Immature natural killer cell (primary cell): Measurements from ENCODE around the gene MNDA. TPM values are rescaled to one million over a fixed set of nuclear protein-coding genes. Genes with fewer than 3 reads are reported as not detected.

Source experiments
- DNase-seq, 3 donors: peaks; one replicate each; pipeline ENCODE4 v3.0.0; 2022; ENCODE audit warnings: mixed read lengths in 1 of 3
- H3K27ac Mint-ChIP-seq, 6 donors: one replicate each; pipeline ENCODE4 v1.8.0; 2020; ENCODE audit warnings: mixed read lengths in 6 of 6, mild to moderate bottlenecking in 5 of 6, inconsistent platforms in 4 of 6, moderate library complexity in 3 of 6
- H3K27me3 Mint-ChIP-seq, 3 donors: one replicate each; pipeline ENCODE4 v1.8.0; 2020 to 2021; ENCODE audit warnings: low read depth in 3 of 3, mild to moderate bottlenecking in 3 of 3, mixed read lengths in 3 of 3, moderate library complexity in 3 of 3, inconsistent platforms in 1 of 3
- H3K36me3 Mint-ChIP-seq, 3 donors: one replicate each; pipeline ENCODE4 v1.8.0; 2020; ENCODE audit warnings: mixed read lengths in 3 of 3, inconsistent platforms in 2 of 3, mild to moderate bottlenecking in 2 of 3
- H3K4me1 Mint-ChIP-seq, 2 donors: one replicate each; pipeline ENCODE4 v1.8.0; 2020; ENCODE audit warnings: inconsistent platforms in 2 of 2, mild to moderate bottlenecking in 2 of 2, mixed read lengths in 2 of 2, moderate library complexity in 1 of 2
- H3K4me3 Mint-ChIP-seq, 5 donors: one replicate each; pipeline ENCODE4 v1.8.0; 2020; ENCODE audit warnings: mild to moderate bottlenecking in 5 of 5, mixed read lengths in 5 of 5, inconsistent platforms in 3 of 5, moderate library complexity in 3 of 5
- H3K9me3 Mint-ChIP-seq, 6 donors: one replicate each; pipeline ENCODE4 v1.8.0; 2020; ENCODE audit warnings: mild to moderate bottlenecking in 6 of 6, mixed read lengths in 6 of 6, inconsistent platforms in 4 of 6, moderate library complexity in 3 of 6
- polyA plus RNA-seq, 3 donors: library from polyadenylated mRNA; unstranded; fragments of 300-500 nt; fragmentation: Illumina TruSeq; gene quantifications; one replicate each; pipeline ENCODE4 v1.2.3, GENCODE V29; 2021

MNDA gene
- 10 to 100 TPM in 1 of 3 donors, 1 to 10 TPM in 2; 2.8 to 16.3 (median 8.8) TPM for polyA plus RNA-seq

- peak within 1 kb of the TSS in 4 of 6 donors; percentile 8 to 43 (median 32) for H3K27ac Mint-ChIP-seq
These were observed at the start of gene MNDA for GRCh38 chr1:158830904-158831507. MNDA (plus strand) TSS chr1:158831351; CDS start chr1:158842154, 10,803 bp downstream.

DNA sequence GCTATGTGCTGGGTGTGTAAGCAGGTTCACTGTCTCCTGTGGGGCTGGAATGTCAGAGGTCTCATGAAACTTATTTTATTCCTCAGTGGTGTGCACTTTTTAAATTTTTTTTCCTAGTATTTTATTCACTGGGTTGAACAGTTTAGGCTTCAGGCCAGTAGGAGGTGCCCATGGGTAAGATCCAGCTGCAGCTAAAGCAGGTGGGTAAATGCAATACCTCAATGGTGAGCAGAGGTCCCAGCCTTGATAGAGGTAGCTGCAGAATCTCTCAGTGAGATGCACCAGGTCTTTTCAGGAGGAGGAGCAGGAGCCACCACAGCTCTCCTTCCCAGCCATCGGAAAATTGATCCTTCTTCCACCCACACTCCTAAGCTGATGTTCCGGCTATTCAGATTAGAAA is 37.5 kb upstream of the MNDA start:
- H3K27me3 Mint-ChIP-seq, result peaks cover 0 to 9% (median 2%) of the 10 kb centered on the region in 3 donors
- no peak overlapping the region for H3K4me3 Mint-ChIP-seq
- peak; percentile 22 to 48 (median 33) for DNase-seq
- no peaks in the 10 kb centered on the region for H3K36me3 Mint-ChIP-seq
- H3K27ac Mint-ChIP-seq, result peak overlapping the region in 1 of 6 donors; percentile 29
- H3K9me3 Mint-ChIP-seq, result peaks cover 0 to 1% (median 0%) of the 10 kb centered on the region in 6 donors
- peaks cover 0 to 3% of the 10 kb centered on the region in 2 donors for H3K4me1 Mint-ChIP-seq

More at GRCh38 chr1:158830904-158831507, at the start of gene MNDA:
- H3K9me3 Mint-ChIP-seq, result peaks cover 2 to 30% (median 13%) of the 10 kb centered on the region in 6 donors
- DNase-seq, result no peak
- H3K4me1 Mint-ChIP-seq, result peaks cover 16% of the 10 kb centered on the region in 2 donors
- H3K36me3 Mint-ChIP-seq, result peaks cover 12 to 18% (median 15%) of the 10 kb centered on the region in 3 donors
- peak within 1 kb of the TSS in 1 of 5 donors; percentile 62 for H3K4me3 Mint-ChIP-seq
- peaks cover 0 to 3% (median 2%) of the 10 kb centered on the region in 3 donors for H3K27me3 Mint-ChIP-seq

DNA sequence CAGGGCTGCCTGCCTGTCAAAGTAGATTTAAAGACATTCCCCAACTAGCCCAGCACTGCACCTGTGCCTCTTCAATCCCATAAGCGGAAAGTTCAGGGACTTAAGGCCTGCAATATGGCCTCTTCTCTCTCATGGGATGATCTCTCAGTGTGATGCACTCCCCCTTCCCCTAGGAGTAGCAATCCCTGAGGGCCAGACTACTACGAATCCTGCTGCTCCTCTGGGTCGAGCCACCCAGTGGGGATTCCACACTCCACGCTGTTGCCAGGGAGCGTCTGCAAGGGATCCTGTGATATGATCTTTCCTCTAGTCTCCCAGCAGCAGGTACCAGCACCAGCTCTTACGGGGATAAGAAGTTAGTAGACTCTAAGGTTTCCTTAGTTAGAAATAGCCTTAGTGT is 36.9 kb upstream of the MNDA start:
- H3K9me3 Mint-ChIP-seq, result no peaks in the 10 kb centered on the region
- H3K27ac Mint-ChIP-seq, result no peak overlapping the region
- no peaks in the 10 kb centered on the region for H3K36me3 Mint-ChIP-seq
- H3K4me3 Mint-ChIP-seq, result no peak overlapping the region
- peaks cover 0 to 3% of the 10 kb centered on the region in 2 donors for H3K4me1 Mint-ChIP-seq
- no peak for DNase-seq
- peaks cover 0 to 9% (median 2%) of the 10 kb centered on the region in 3 donors for H3K27me3 Mint-ChIP-seq

DNA sequence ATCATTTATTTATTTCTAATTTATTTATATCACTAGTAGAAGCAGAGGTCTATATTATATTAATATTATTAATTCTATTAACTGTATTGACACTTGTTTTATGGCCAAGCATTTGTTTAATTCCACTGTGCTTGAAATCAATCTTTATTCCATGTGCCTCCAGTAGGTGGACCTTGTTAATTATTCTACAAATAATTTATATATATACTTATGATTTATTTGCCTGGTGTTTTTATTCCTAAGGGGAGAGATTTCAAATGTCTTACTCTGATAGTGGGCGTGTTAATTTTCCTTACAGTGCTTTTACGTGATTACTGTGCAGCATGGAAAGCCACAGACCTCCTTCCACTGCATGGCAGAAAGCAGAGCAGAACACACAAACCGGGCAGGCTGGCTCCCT is 32.6 kb upstream of the MNDA start:
- Mint-ChIP-seq H3K9me3 (no peaks in the 10 kb centered on the region), H3K27ac (no peak overlapping the region), H3K27me3 (peaks cover 0 to 6% (median 0%) of the 10 kb centered on the region in 3 donors), H3K4me3 (no peak overlapping the region), H3K36me3 (peaks cover 0 to 6% (median 0%) of the 10 kb centered on the region in 3 donors), H3K4me1 (peaks cover 0 to 3% of the 10 kb centered on the region in 2 donors)
- DNase-seq, result no peak

DNA sequence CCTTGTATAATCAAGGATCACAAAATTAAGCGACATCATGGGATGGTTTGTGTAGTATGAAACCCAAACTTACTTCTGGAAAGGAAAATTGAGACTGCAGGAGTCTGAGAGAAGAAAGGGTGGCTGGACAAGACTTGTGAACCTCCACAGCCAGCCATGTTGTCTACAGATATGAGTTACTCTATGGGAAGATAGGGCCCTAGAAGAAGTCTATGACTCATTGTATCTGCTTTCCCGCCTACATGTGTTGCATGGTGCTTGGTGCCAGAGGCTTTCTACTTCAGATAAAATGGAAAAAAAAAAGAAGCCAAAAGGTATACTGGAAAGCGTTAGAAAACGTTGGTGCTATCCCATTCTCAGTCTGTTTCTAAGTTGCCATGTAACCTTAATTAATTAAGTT is 31.5 kb upstream of the MNDA start:
- no peaks in the 10 kb centered on the region for H3K9me3 Mint-ChIP-seq
- peaks cover 0 to 2% (median 0%) of the 10 kb centered on the region in 3 donors for H3K27me3 Mint-ChIP-seq
- no peaks in the 10 kb centered on the region for H3K4me1 Mint-ChIP-seq
- DNase-seq, result no peak
- H3K4me3 Mint-ChIP-seq, result no peak overlapping the region
- H3K36me3 Mint-ChIP-seq, result peaks cover 0 to 6% (median 0%) of the 10 kb centered on the region in 3 donors
- no peak overlapping the region for H3K27ac Mint-ChIP-seq

- no peaks in the 10 kb centered on the region for H3K9me3 Mint-ChIP-seq
- H3K4me1 Mint-ChIP-seq, result no peaks in the 10 kb centered on the region
- DNase-seq, result no peak
- H3K4me3 Mint-ChIP-seq, result no peak overlapping the region
- H3K27ac Mint-ChIP-seq, result no peak overlapping the region
- H3K27me3 Mint-ChIP-seq, result no peaks in the 10 kb centered on the region
- H3K36me3 Mint-ChIP-seq, result peaks cover 0 to 6% (median 0%) of the 10 kb centered on the region in 3 donors
These were observed 30.6 kb upstream of the MNDA start for GRCh38 chr1:158800526-158800925.

DNA sequence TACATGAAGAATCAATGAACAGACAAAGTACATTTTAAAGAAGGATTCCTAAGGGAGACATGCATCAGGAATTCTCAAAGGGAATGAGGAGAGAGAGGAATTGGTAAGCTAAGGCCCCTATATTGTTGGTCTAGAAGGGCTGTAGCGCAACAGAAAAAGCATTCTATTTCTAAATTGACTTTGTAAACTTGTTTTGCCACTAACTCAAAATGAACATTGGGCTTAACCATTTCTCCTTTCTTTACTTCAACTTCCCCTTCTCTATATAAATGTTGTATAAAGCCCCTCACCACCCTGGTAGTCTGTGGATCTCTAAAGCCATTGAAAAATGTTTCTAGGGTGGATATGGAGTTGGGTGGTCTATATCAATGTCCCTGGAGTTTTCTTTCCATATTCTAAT is 29.8 kb upstream of the MNDA start:
- Mint-ChIP-seq H3K27me3 (no peaks in the 10 kb centered on the region), H3K27ac (no peak overlapping the region), H3K4me3 (no peak overlapping the region), H3K4me1 (no peaks in the 10 kb centered on the region), H3K36me3 (peaks cover 0 to 6% (median 0%) of the 10 kb centered on the region in 3 donors), H3K9me3 (no peaks in the 10 kb centered on the region)
- no peak for DNase-seq

DNA sequence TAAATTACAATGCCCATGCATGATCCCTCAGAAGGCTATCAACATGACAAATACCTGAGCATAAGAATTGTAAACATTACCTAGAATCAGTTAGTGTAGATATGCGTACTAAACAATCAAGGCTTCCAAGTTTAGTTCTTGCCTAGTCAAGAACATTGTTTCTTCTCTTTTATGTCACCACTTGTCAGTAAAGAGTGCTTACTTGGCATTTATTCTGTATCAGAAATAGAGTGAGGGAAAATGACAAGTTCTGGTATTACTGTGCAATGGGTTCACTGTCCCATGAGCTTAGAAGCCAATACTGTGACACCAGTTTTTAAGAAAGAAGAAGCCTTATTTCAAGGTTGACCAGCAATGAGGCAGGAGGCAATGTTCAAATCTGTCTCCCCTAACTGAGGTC is 27.5 kb upstream of the MNDA start:
- Mint-ChIP-seq H3K4me3 (no peak overlapping the region), H3K9me3 (no peaks in the 10 kb centered on the region), H3K27ac (no peak overlapping the region), H3K4me1 (no peaks in the 10 kb centered on the region), H3K36me3 (peaks cover 0 to 6% (median 0%) of the 10 kb centered on the region in 3 donors), H3K27me3 (no peaks in the 10 kb centered on the region)
- no peak for DNase-seq

DNA sequence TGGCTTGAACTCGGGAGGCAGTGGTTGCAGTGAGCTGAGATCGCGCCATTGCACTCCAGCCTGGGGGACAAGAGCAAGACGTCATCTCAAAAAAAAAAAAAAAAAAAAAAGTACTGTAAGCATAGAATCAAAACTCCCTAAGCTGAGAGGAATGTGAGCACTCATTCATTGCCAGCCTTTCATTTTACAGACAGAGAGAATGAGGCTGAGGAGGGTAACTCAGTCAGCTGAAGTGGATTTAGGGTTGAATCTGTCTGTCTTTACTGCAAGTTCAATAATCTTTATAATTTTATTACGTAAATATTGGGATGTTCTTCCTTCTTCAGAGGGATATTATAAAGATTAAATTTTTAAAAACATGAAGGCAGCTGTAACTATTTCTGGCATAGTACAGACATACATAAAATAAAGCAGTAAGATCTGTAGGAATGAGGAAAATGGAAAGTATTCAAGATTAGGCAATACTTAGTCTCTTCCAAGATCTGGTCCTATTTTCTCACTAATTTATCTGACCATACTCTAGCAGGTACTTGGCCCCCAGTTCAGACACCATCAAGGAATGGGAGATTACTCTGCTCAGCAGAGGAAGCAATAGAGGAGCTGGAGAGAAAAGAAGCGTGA is 24.1 kb upstream of the MNDA start:
- DNase-seq, result no peak
- H3K4me1 Mint-ChIP-seq, result peaks cover under 1% of the 10 kb centered on the region in 2 donors

GRCh38 chr1:158809256-158809655 is 21.9 kb upstream of the MNDA start:
- Mint-ChIP-seq H3K27me3 (no peaks in the 10 kb centered on the region), H3K9me3 (no peaks in the 10 kb centered on the region), H3K36me3 (no peaks in the 10 kb centered on the region), H3K4me1 (peaks cover 8 to 13% of the 10 kb centered on the region in 2 donors), H3K4me3 (no peak overlapping the region), H3K27ac (no peak overlapping the region)
- no peak for DNase-seq

More for the DNA sequence above, 24.1 kb upstream of the MNDA start:
- H3K36me3 Mint-ChIP-seq, result peaks cover 0 to 6% (median 0%) of the 10 kb centered on the region in 3 donors
- no peaks in the 10 kb centered on the region for H3K9me3 Mint-ChIP-seq
- no peak overlapping the region for H3K4me3 Mint-ChIP-seq
- no peak overlapping the region for H3K27ac Mint-ChIP-seq
- no peaks in the 10 kb centered on the region for H3K27me3 Mint-ChIP-seq

DNA sequence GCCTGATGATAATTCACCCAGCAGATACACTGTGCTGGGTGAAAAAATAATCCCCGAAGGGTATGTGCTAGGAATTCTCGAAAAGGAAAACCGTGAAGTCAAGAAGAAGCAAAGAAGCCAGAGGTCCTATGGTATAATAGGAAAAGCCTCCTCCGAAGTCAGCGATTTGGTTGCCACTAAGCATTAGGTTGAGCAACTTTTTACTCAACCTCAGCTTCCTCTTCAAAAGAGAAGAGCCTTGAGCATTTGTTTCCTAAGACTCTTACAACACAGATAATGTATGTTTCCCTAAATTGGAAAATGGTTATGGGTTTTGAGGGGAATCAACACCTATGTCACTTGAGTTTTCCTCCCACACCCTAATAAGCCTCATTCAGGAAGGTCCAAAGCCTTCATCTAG is 21.3 kb upstream of the MNDA start:
- H3K4me1 Mint-ChIP-seq, result peaks cover 8 to 13% of the 10 kb centered on the region in 2 donors
- no peaks in the 10 kb centered on the region for H3K36me3 Mint-ChIP-seq
- H3K9me3 Mint-ChIP-seq, result no peaks in the 10 kb centered on the region
- no peak overlapping the region for H3K27ac Mint-ChIP-seq
- H3K4me3 Mint-ChIP-seq, result no peak overlapping the region
- DNase-seq, result no peak
- H3K27me3 Mint-ChIP-seq, result no peaks in the 10 kb centered on the region

DNA sequence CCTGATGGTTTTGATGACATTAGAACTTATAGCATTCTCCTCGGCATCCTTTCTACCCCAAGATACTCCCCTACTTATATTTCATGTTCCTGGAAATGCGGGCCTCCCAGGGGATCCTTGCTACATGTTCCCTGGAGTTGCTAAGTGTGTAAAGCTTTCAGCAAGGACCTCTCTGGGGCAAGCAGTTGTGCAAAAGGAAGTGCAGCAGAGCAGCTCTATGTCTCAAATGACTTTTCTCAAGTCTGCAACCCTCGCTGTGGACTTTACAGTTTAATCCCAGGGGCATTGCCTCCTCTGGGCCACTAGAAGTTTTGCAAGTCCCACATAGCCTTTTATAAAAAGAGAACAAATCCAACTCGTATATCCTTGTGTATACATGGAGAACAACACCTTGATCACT is 20.8 kb upstream of the MNDA start:
- H3K36me3 Mint-ChIP-seq, result no peaks in the 10 kb centered on the region
- no peak overlapping the region for H3K27ac Mint-ChIP-seq
- peaks cover 8 to 13% of the 10 kb centered on the region in 2 donors for H3K4me1 Mint-ChIP-seq
- no peak overlapping the region for H3K4me3 Mint-ChIP-seq
- H3K9me3 Mint-ChIP-seq, result no peaks in the 10 kb centered on the region
- no peak for DNase-seq
- H3K27me3 Mint-ChIP-seq, result no peaks in the 10 kb centered on the region

DNA sequence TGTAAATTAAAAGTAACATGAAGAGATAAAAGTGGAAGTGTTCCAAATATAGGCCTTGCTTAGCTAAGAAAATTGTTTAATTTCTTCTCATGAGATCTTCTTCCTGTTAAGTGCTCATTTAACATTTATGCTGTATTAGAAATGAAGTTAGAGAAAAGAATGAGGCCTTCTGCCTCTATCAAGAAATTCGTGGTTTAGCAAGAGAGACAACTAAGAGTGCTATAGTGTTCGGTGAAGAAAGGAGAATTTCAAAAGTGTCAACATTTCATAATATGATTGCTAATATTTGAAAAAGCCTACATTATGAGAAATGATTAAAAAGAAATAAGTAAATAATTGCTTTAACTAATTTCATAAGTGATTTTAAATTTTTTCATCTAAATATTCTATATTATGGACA is 18.8 kb upstream of the MNDA start:
- Mint-ChIP-seq H3K27ac (no peak overlapping the region), H3K4me1 (peaks cover 8 to 13% of the 10 kb centered on the region in 2 donors), H3K4me3 (no peak overlapping the region), H3K9me3 (no peaks in the 10 kb centered on the region), H3K27me3 (no peaks in the 10 kb centered on the region), H3K36me3 (no peaks in the 10 kb centered on the region)
- no peak for DNase-seq

GRCh38 chr1:158813164-158813563 is 18.0 kb upstream of the MNDA start:
- Mint-ChIP-seq H3K4me1 (peaks cover 9 to 15% of the 10 kb centered on the region in 2 donors), H3K27ac (no peak overlapping the region), H3K9me3 (no peaks in the 10 kb centered on the region), H3K36me3 (no peaks in the 10 kb centered on the region), H3K27me3 (no peaks in the 10 kb centered on the region), H3K4me3 (no peak overlapping the region)
- no peak for DNase-seq
